Measurements from ENCODE around the gene SPATA32.

The SPATA32 gene

DNA sequence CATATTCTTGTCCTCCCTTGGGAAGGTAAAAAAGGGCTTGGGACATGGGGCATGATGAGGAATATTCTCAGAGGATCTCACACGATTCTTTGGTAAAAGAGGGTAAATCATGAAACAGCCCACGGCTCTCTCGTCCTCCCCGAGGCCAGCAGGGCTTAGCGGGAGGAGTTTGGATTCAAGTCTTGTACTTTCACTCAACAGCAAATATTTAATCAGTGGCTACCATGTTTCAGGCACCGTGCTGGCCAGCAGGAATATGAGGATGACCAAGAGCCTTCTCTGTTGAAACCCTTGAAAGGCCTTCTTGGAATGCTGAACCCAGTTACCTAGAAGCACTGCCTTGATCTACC, 46.1 kb upstream of the SPATA32 start:
- TF ChIP-seq POLR2AphosphoS5 (IDR thresholded peaks at IDR 0.05; ENCODE audit: low read depth, low read length) (no peak), TAF1 (IDR thresholded peaks at IDR 0.05; ENCODE audit: borderline replicate concordance, insufficient read depth, low read length) (no peak), SIN3A (IDR thresholded peaks at IDR 0.05; ENCODE audit: borderline replicate concordance, insufficient read depth, low read length) (no peak), FOXP2 (optimal IDR thresholded peaks at IDR 0.05; ENCODE audit: borderline replicate concordance, extremely low read depth, extremely low read length, insufficient read depth) (no peak)
- TF ChIP-seq, protein P1, sequence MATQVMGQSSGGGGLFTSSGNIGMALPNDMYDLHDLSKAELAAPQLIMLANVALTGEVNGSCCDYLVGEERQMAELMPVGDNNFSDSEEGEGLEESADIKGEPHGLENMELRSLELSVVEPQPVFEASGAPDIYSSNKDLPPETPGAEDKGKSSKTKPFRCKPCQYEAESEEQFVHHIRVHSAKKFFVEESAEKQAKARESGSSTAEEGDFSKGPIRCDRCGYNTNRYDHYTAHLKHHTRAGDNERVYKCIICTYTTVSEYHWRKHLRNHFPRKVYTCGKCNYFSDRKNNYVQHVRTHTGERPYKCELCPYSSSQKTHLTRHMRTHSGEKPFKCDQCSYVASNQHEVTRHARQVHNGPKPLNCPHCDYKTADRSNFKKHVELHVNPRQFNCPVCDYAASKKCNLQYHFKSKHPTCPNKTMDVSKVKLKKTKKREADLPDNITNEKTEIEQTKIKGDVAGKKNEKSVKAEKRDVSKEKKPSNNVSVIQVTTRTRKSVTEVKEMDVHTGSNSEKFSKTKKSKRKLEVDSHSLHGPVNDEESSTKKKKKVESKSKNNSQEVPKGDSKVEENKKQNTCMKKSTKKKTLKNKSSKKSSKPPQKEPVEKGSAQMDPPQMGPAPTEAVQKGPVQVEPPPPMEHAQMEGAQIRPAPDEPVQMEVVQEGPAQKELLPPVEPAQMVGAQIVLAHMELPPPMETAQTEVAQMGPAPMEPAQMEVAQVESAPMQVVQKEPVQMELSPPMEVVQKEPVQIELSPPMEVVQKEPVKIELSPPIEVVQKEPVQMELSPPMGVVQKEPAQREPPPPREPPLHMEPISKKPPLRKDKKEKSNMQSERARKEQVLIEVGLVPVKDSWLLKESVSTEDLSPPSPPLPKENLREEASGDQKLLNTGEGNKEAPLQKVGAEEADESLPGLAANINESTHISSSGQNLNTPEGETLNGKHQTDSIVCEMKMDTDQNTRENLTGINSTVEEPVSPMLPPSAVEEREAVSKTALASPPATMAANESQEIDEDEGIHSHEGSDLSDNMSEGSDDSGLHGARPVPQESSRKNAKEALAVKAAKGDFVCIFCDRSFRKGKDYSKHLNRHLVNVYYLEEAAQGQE (IDR thresholded peaks at IDR 0.05; ENCODE audit: insufficient read depth in 1 of 2, low read depth in 2 of 2, low read length in 2 of 2): no peak

DNA sequence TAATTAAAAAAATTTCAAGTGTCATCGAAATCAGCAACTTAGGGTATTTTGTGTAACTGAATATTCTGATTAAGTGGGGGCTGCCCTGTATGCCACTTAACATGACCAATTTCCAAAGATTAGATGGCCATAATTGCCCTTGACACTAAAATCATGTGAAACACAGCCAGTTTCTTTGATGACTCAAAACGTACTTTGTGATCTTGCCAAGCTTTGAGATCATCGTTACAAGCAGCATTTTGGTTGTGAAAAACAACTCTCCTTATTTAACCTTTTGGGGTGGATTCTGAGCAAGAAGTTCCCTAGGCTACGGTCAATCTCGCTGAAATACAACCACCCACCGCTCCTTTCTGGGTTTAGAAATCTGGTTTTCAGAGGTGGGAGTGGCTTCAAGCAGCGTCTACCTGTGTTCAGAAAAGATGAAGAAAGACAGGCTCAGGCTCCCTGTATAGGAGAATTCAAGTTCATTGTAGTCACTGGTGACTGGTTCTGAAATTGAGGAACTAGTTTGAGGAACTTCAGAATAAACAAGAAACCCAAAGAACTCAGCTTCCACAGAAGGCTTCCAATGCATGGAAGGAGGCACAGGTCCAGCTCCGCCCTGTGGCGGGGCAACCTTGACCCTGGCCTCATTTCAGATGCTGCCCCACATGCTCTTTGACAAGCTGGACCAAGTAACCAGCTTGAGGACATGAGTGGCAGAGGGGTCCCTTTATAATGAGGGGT, 45.6 kb upstream of the SPATA32 start:
- TF ChIP-seq FOXP2 (optimal IDR thresholded peaks at IDR 0.05; ENCODE audit: borderline replicate concordance, extremely low read depth, extremely low read length, insufficient read depth): no peak
- no peak for TF ChIP-seq TAF1 (IDR thresholded peaks at IDR 0.05; ENCODE audit: borderline replicate concordance, insufficient read depth, low read length)
- TF ChIP-seq POLR2AphosphoS5 (IDR thresholded peaks at IDR 0.05; ENCODE audit: low read depth, low read length): no peak
- TF ChIP-seq, protein P1 (IDR thresholded peaks at IDR 0.05; ENCODE audit: insufficient read depth in 1 of 2, low read depth in 2 of 2, low read length in 2 of 2): no peak
- TF ChIP-seq SIN3A (IDR thresholded peaks at IDR 0.05; ENCODE audit: borderline replicate concordance, insufficient read depth, low read length): no peak

DNA sequence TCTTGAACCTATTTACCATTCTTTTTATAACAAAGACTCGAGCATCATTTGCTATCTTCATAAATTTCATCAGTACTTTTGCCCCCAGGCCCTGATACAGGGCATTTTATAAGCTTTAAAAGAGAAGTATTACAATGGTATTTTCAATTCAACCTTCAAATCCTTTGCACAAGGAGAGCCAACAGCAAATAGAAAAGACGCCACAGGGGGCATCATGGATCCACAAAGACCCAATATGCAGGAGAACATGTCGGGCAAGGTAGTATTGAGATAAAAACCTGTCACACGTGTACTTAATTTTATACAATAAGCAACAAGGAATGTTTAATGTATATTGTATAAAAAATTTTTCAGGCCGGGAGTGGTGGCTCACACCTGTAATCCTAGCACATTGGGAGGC, 44.7 kb upstream of the SPATA32 start:
- no peak for TF ChIP-seq TAF1 (IDR thresholded peaks at IDR 0.05; ENCODE audit: borderline replicate concordance, insufficient read depth, low read length)
- no peak for TF ChIP-seq FOXP2 (optimal IDR thresholded peaks at IDR 0.05; ENCODE audit: borderline replicate concordance, extremely low read depth, extremely low read length, insufficient read depth)
- TF ChIP-seq SIN3A (IDR thresholded peaks at IDR 0.05; ENCODE audit: borderline replicate concordance, insufficient read depth, low read length): no peak
- TF ChIP-seq, protein P1 (IDR thresholded peaks at IDR 0.05; ENCODE audit: insufficient read depth in 1 of 2, low read depth in 2 of 2, low read length in 2 of 2): no peak
- TF ChIP-seq POLR2AphosphoS5 (IDR thresholded peaks at IDR 0.05; ENCODE audit: low read depth, low read length): no peak

DNA sequence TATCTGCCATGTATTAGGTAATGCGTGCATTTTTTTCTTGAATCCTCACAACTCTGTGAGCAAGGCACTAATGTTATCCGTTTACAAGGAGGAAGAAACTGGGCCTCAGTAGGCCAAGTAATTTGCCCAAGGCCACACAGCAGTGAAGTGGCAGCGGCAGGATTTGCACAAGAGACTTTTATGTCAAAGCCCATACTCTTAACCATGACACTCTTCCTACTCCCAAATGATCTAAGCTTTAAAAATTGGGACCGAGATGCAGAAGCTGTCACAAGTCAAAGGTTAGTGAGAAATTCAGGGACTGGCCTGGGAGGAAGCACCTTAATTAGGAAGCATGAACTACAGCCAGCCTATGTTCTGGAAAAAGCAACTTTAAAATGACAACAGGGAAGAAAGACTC, 44.2 kb upstream of the SPATA32 start:
- TF ChIP-seq, protein P1 (IDR thresholded peaks at IDR 0.05; ENCODE audit: insufficient read depth in 1 of 2, low read depth in 2 of 2, low read length in 2 of 2): no peak
- TF ChIP-seq TAF1 (IDR thresholded peaks at IDR 0.05; ENCODE audit: borderline replicate concordance, insufficient read depth, low read length): no peak
- TF ChIP-seq SIN3A (IDR thresholded peaks at IDR 0.05; ENCODE audit: borderline replicate concordance, insufficient read depth, low read length): no peak
- TF ChIP-seq POLR2AphosphoS5 (IDR thresholded peaks at IDR 0.05; ENCODE audit: low read depth, low read length): no peak
- no peak for TF ChIP-seq FOXP2 (optimal IDR thresholded peaks at IDR 0.05; ENCODE audit: borderline replicate concordance, extremely low read depth, extremely low read length, insufficient read depth)

All from PFSK-1 (cell line).